Raji (cell line): ENCODE measurements around the gene PCDH15.

ENCODE experiments used
- POLR2A ChIP-seq: IDR thresholded peaks from 2 replicates; pipeline ENCODE4 v1.6.1; 2011; ENCODE audit warnings: low read depth, low read length, control low read depth; ENCODE audit not compliant: insufficient read depth

Gene PCDH15

GRCh38 chr10:53827261-53827660 lies 973.8 kb downstream of the PCDH15 start:
- no peak for TF ChIP-seq POLR2A

- TF ChIP-seq POLR2A: no peak
Measured at GRCh38 chr10:53808677-53809372, 992.2 kb downstream of the PCDH15 start.

GRCh38 chr10:53786236-53786900 lies 1014.7 kb downstream of the PCDH15 start:
- no peak for TF ChIP-seq POLR2A

GRCh38 chr10:53771701-53772100 lies 1029.3 kb downstream of the PCDH15 start:
- TF ChIP-seq POLR2A: no peak

GRCh38 chr10:53770903-53771302 lies 1030.1 kb downstream of the PCDH15 start:
- no peak for TF ChIP-seq POLR2A

- TF ChIP-seq POLR2A: no peak
Measured at GRCh38 chr10:53765311-53765710, 1035.7 kb downstream of the PCDH15 start.

GRCh38 chr10:53754596-53755250 lies 1046.3 kb downstream of the PCDH15 start:
- TF ChIP-seq POLR2A: no peak
